DND-41 (cell line): ENCODE results near the gene KRTAP10-7.

Experiments used
- ATAC-seq: fragments of 200-7000 bp; cut with Tn5 transposase; 3 replicates; pipeline ENCODE4 v1.9.1; 2021; ENCODE audit warnings: low read depth; ENCODE audit not compliant: insufficient read depth
- DNase-seq: peaks from one replicate; pipeline ENCODE4 v3.0.0-alpha.2; 2020
- H2AFZ ChIP-seq: 2 replicates; pipeline ENCODE4 v1.6.0; 2012; ENCODE audit warnings: low read depth, low read length
- H3K27ac ChIP-seq: 2 replicates; pipeline ENCODE4 v1.5.1; 2012; ENCODE audit warnings: low read length, inconsistent platforms
- H3K27me3 ChIP-seq: fragments of 200-600 bp; sonication (generic); 2 replicates; pipeline ENCODE4 v1.6.0; 2012; ENCODE audit warnings: low read length, mild to moderate bottlenecking, inconsistent platforms; ENCODE audit not compliant: insufficient read depth, poor library complexity
- H3K36me3 ChIP-seq: 2 replicates; pipeline ENCODE4 v1.5.1; 2012; ENCODE audit warnings: low read length, inconsistent platforms; ENCODE audit not compliant: insufficient read depth
- H3K4me1 ChIP-seq: 2 replicates; pipeline ENCODE4 v1.5.1; 2012; ENCODE audit warnings: mild to moderate bottlenecking, low read length; ENCODE audit not compliant: insufficient read depth
- H3K4me2 ChIP-seq: 2 replicates; pipeline ENCODE4 v1.6.0; 2012; ENCODE audit warnings: mild to moderate bottlenecking, moderate library complexity, low read length, inconsistent platforms; ENCODE audit not compliant: insufficient read depth
- H3K4me3 ChIP-seq, 2 experiments: fragments of 200-600 bp in 1 of 2; shearing (Covaris generic) in 1 of 2; 2 replicates each; pipeline ENCODE4 v1.5.1; 2012 to 2016; ENCODE audit warnings: inconsistent platforms in 2 of 2, low read length in 2 of 2, mild to moderate bottlenecking in 2 of 2, low read depth in 1 of 2, moderate library complexity in 1 of 2
- H3K79me2 ChIP-seq: 2 replicates; pipeline ENCODE4 v1.6.0; 2012; ENCODE audit warnings: low read length, inconsistent platforms; ENCODE audit not compliant: insufficient read depth
- H3K9ac ChIP-seq: 2 replicates; pipeline ENCODE4 v1.6.0; 2012; ENCODE audit warnings: low read depth, mild to moderate bottlenecking, inconsistent platforms, low read length, moderate library complexity
- H3K9me3 ChIP-seq: 2 replicates; pipeline ENCODE4 v1.5.1; 2012; ENCODE audit warnings: low read length, moderate library complexity, mild to moderate bottlenecking, inconsistent platforms; ENCODE audit not compliant: insufficient read depth, severe bottlenecking
- H4K20me1 ChIP-seq: 2 replicates; pipeline ENCODE4 v1.6.0; 2012; ENCODE audit warnings: low read length; ENCODE audit not compliant: insufficient read depth
- CTCF ChIP-seq: IDR thresholded peaks from 2 replicates; pipeline ENCODE4 v1.5.1; 2012; ENCODE audit warnings: borderline replicate concordance, low read length, moderate library complexity, mild to moderate bottlenecking; ENCODE audit not compliant: poor library complexity, severe bottlenecking; ENCODE audit errors: extremely low read depth
- EZH2 ChIP-seq: IDR thresholded peaks from 3 replicates; pipeline ENCODE4 v1.6.1; 2012; ENCODE audit warnings: borderline replicate concordance, low read depth, mild to moderate bottlenecking, moderate library complexity, low read length, inconsistent platforms; ENCODE audit not compliant: severe bottlenecking

Gene KRTAP10-7

GRCh38 chr21:44581158-44581557 is 19.2 kb upstream of the KRTAP10-7 start:
- Histone ChIP-seq H2AFZ (no peak overlapping the region), H3K27me3 (peaks cover 7% of the 10 kb centered on the region), H3K4me2 (no peak overlapping the region), H3K9ac (no peak overlapping the region), H3K9me3 (peaks cover 9% of the 10 kb centered on the region), H3K4me1 (no peaks in the 10 kb centered on the region), H3K36me3 (no peaks in the 10 kb centered on the region), H3K27ac (no peak overlapping the region), H3K4me3 (no peak overlapping the region), H4K20me1 (no peaks in the 10 kb centered on the region), H3K79me2 (no peaks in the 10 kb centered on the region)
- ATAC-seq (no peak), DNase-seq (no peak)
- no peak for TF ChIP-seq EZH2
- no peak for TF ChIP-seq CTCF

GRCh38 chr21:44582055-44582454 is 18.3 kb upstream of the KRTAP10-7 start:
- Histone ChIP-seq H3K27ac (no peak overlapping the region), H3K4me2 (no peak overlapping the region), H3K9ac (no peak overlapping the region), H3K79me2 (no peaks in the 10 kb centered on the region), H3K9me3 (peaks cover 9% of the 10 kb centered on the region), H3K27me3 (peaks cover 7% of the 10 kb centered on the region), H2AFZ (no peak overlapping the region), H4K20me1 (no peaks in the 10 kb centered on the region), H3K4me3 (no peak overlapping the region), H3K4me1 (no peaks in the 10 kb centered on the region), H3K36me3 (no peaks in the 10 kb centered on the region)
- ATAC-seq, result no peak
- no peak for DNase-seq
- TF ChIP-seq EZH2, result no peak
- no peak for TF ChIP-seq CTCF

GRCh38 chr21:44583089-44583799 is 17.2 kb upstream of the KRTAP10-7 start:
- no peak for ATAC-seq
- H3K9ac ChIP-seq, result no peak overlapping the region
- no peak overlapping the region for H3K4me3 ChIP-seq
- DNase-seq, result no peak
- H3K4me1 ChIP-seq, result no peaks in the 10 kb centered on the region
- no peak overlapping the region for H2AFZ ChIP-seq
- no peak for TF ChIP-seq EZH2
- TF ChIP-seq CTCF, result no peak
- peaks cover 9% of the 10 kb centered on the region for H3K9me3 ChIP-seq
- H3K4me2 ChIP-seq, result no peak overlapping the region
- H3K36me3 ChIP-seq, result no peaks in the 10 kb centered on the region
- no peaks in the 10 kb centered on the region for H4K20me1 ChIP-seq
- no peak overlapping the region for H3K27ac ChIP-seq
- H3K79me2 ChIP-seq, result no peaks in the 10 kb centered on the region
- H3K27me3 ChIP-seq, result peaks cover 7% of the 10 kb centered on the region

GRCh38 chr21:44583800-44584147 is 16.6 kb upstream of the KRTAP10-7 start:
- DNase-seq (no peak), ATAC-seq (no peak)
- Histone ChIP-seq H3K9ac (no peak overlapping the region), H3K79me2 (no peaks in the 10 kb centered on the region), H3K27me3 (peaks cover 7% of the 10 kb centered on the region), H2AFZ (no peak overlapping the region), H3K36me3 (no peaks in the 10 kb centered on the region), H4K20me1 (no peaks in the 10 kb centered on the region), H3K4me3 (no peak overlapping the region), H3K27ac (no peak overlapping the region), H3K9me3 (peaks cover 9% of the 10 kb centered on the region), H3K4me2 (no peak overlapping the region), H3K4me1 (no peaks in the 10 kb centered on the region)
- TF ChIP-seq EZH2, result no peak
- TF ChIP-seq CTCF, result no peak
